ENCODE results near the gene ZBTB21.
A peak's percentile ranks its signal among the peaks of the same experiment; 100 is the strongest.
"Not testable (repeated sequence)": the region's sequence is repeated elsewhere in the genome, so short reads cannot be mapped to it uniquely, and the experiment has no call there.

The ZBTB21 gene

DNA sequence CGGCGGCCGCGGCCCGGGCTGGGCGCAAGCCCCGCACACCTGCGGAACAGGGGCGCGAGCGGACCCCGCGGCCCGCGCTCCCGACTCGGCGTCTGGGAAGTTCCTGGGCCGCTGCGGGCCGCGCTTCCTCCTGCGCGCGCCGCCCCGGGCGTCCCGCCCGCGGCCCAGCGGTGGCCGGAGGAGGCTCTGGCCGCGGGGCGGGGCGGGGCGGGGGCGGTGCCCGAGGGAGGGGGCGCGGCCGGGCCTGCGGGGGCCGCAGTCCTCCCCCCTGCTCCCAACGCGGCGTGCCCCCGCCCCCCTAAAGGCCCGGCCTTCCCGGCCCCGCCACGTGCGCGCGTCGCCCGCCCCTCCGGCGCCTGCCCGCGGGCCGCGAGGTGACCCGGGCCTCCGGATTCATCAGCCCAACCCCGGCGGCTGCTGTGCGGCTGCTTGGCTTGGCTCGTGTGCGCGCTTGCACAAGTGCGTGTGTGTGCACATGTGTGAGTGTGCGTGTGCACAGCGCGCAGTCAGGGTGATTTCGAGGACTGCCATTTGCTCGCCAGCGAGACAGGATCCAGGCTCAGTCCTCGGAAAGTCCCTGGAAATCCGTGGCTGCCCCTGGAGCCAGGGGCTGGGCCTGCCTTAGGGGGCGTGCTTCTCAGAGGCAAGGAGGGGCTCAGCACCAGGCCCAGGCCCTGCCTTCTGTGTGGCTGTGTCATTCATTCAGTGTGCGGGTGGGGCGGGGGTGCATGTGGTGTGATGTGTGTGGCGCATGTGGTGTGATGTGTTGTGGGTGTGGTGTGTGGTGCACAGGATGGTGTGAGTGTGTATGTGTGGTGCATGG, 56.1 kb downstream of the ZBTB21 start, which contains the start of gene C2CD2:
C2CD2 (minus strand) TSS at position 188 of the 823 bp plus-strand sequence. CDS start 370 bp downstream, outside the sequence.
- Histone ChIP-seq H3K4me1 (peaks cover 0 to 63% (median 50%) of the 10 kb centered on the region in 4 donors), H3K9me3 (no peaks in the 10 kb centered on the region), H3K36me3 (no peaks in the 10 kb centered on the region), H3K27ac (peak within 1 kb of the TSS; percentile 88 to 91), H3K4me3 (peak within 1 kb of the TSS; percentile 94 to 96), H3K27me3 (no peaks in the 10 kb centered on the region)
- intact Hi-C loops (cut with DNase I; ENCODE audit: low total_unique reads), result no loop called here
- DNase-seq, result peak; percentile 51 to 88
- TF ChIP-seq, protein P1, sequence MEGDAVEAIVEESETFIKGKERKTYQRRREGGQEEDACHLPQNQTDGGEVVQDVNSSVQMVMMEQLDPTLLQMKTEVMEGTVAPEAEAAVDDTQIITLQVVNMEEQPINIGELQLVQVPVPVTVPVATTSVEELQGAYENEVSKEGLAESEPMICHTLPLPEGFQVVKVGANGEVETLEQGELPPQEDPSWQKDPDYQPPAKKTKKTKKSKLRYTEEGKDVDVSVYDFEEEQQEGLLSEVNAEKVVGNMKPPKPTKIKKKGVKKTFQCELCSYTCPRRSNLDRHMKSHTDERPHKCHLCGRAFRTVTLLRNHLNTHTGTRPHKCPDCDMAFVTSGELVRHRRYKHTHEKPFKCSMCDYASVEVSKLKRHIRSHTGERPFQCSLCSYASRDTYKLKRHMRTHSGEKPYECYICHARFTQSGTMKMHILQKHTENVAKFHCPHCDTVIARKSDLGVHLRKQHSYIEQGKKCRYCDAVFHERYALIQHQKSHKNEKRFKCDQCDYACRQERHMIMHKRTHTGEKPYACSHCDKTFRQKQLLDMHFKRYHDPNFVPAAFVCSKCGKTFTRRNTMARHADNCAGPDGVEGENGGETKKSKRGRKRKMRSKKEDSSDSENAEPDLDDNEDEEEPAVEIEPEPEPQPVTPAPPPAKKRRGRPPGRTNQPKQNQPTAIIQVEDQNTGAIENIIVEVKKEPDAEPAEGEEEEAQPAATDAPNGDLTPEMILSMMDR (IDR thresholded peaks at IDR 0.05), result no peak

DNA sequence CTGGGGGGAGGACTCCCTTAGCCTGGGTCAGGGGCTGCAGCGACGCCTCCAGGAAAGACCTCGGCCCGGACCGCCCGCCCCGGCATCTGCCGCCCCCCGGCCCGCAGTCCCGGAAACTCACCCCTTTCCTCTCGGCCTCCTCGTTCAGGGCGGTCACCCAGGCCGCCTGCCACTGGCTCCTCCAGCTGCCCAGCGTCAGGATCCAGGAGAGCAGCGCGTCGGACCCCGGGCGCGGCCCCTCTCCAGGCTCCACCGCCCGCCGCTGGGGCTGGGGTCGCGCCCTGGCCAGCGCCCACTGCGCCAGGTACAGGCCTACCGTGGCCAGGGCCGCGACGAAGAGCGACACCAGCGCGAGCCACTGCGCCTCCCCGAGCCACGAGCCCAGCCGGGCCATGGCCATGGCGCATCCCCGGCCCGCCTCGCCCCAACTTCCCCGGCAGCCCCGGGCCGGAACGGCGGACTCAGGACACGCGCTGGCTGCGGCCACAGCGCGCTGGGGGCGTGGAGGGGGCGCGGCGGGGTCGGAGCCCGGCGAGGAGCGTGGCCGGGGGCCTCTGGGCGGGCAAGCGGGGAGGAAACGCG, 56.8 kb downstream of the ZBTB21 start:
- Histone ChIP-seq H3K36me3 (no peaks in the 10 kb centered on the region), H3K27me3 (no peaks in the 10 kb centered on the region), H3K4me3 (peak overlapping the region; percentile 94 to 96), H3K27ac (peak overlapping the region; percentile 88 to 91), H3K9me3 (no peaks in the 10 kb centered on the region), H3K4me1 (peaks cover 2 to 63% (median 48%) of the 10 kb centered on the region in 4 donors)
- intact Hi-C loops (cut with DNase I; ENCODE audit: low total_unique reads), result no loop called here
- TF ChIP-seq, protein P1 (IDR thresholded peaks at IDR 0.05), result no peak
- no peak for DNase-seq

DNA sequence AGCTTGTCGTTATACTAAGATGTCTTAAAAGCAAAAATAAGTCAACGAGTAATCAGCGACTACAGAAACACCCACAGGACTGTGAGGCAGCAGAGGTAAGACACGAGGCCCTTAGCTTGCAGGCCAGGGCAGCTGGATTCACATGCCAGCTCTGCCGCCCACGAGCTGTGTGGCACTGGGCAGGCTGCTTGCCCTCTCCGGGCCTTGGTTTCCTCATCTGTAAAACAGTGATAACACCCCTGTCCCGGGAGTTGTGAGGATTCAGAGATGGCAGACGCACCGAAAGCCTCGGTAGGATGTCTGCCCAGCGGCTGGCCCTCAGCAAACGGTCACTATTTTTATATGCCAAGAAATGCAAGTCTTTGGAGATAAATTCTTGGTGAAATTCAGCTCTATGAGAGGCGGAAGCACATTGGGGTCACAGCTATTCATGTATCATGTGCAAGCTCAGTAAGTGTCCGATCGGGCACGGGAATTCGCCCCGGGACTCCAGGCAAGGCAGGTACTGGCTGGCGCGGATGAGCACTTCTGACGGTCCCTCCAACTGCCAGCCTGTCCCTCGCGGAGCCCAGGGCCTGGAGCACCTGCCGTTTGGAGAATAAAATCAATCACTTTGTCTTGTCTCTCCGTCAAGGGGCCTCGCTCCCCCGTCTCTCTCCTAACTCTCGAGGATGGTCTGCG, 57.5 kb downstream of the ZBTB21 start:
- H3K4me1 ChIP-seq, result peaks cover 5 to 63% (median 46%) of the 10 kb centered on the region in 4 donors
- peak overlapping the region; percentile 94 to 96 for H3K4me3 ChIP-seq
- TF ChIP-seq, protein P1 (IDR thresholded peaks at IDR 0.05), result no peak
- H3K27me3 ChIP-seq, result no peaks in the 10 kb centered on the region
- no peaks in the 10 kb centered on the region for H3K9me3 ChIP-seq
- intact Hi-C loops (cut with DNase I; ENCODE audit: low total_unique reads), result no loop called here
- H3K36me3 ChIP-seq, result no peaks in the 10 kb centered on the region
- no peak for DNase-seq
- peak overlapping the region; percentile 88 to 91 for H3K27ac ChIP-seq

DNA sequence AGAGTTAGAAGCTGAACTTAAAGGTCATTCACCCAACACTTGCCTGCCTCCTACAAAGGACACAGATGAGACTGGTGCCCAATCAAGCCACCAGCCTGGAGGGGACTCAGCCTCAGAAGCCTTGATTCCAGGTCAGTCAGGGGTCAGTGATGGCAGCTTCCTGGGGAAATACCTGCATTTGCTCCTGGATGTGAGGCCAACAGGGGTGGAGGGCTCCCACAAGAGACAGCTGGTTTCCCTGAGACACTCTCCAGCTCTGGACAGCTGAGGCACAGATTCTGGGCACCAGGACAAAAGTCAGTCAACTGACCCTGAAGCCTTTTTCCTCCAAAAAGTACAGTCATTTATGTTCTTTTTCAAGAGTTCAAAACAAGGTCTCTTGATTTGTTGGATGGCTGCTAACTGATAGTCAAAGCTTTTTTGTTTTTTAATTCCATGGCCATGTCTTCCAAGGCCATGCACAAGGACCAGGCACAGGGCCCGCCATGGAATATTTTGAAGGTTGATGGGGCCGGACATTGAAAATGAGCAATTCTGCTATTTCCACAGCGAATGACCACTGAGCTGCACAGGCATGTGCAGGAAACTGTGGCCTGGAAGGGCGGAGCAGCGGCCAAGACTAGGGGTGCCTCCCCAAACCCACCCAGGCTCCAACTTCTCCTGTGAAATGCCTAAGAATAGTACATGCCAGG, 58.1 kb downstream of the ZBTB21 start:
- Histone ChIP-seq H3K27ac (peak overlapping the region; percentile 88 to 91), H3K9me3 (no peaks in the 10 kb centered on the region), H3K27me3 (no peaks in the 10 kb centered on the region), H3K4me3 (peak overlapping the region; percentile 94 to 96), H3K36me3 (no peaks in the 10 kb centered on the region), H3K4me1 (peaks cover 5 to 59% (median 45%) of the 10 kb centered on the region in 4 donors)
- DNase-seq, result no peak
- TF ChIP-seq, protein P1 (IDR thresholded peaks at IDR 0.05), result no peak
- intact Hi-C loops (cut with DNase I; ENCODE audit: low total_unique reads), result no loop called here

DNA sequence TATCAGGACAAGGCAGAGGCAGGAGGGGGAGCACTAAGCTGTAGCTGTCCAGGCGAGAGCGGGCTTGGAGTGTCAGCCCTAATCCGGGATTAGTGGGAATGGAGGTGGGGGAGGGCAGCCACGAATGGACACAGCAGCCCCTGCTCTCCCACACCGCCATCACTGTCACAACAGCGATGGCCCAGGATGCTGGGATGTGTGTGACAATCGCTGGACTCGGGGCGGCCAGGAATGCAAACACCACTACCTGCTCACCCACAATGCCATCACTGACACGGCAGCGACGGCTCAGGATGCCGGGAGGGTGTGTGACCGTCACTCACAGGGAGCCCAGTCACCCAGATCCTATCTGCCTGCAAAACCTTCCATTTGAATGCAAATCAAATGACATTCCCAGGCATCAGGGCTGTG, 59.2 kb downstream of the ZBTB21 start:
- TF ChIP-seq, protein P1 (IDR thresholded peaks at IDR 0.05), result no peak
- Histone ChIP-seq H3K4me1 (peaks cover 5 to 62% (median 44%) of the 10 kb centered on the region in 4 donors), H3K4me3 (no peak overlapping the region), H3K27me3 (no peaks in the 10 kb centered on the region), H3K9me3 (no peaks in the 10 kb centered on the region), H3K36me3 (no peaks in the 10 kb centered on the region), H3K27ac (peak overlapping the region in 1 of 2 donors; percentile 88)
- no peak for DNase-seq
- intact Hi-C loops (cut with DNase I; ENCODE audit: low total_unique reads), result no loop called here

DNA sequence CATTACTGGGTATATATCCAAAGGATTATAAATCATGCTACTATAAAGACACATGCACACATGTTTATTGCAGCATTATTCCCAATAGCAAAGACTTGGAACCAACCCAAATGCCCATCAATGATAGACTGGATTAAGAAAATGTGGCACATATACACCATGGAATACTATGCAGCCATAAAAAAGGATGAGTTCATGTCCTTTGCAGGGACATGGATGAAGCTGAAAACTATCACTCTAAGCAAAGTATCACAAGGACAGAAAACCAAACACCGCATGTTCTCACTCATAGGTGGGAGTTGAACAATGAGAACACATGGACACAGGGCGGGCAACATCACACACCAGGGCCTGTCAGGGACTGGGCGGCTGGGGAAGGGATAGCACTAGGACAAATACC, 60.5 kb downstream of the ZBTB21 start:
- H3K36me3 ChIP-seq; H3K4me3 ChIP-seq; H3K9me3 ChIP-seq; intact Hi-C loops (cut with DNase I; ENCODE audit: low total_unique reads); H3K27ac ChIP-seq; DNase-seq; H3K27me3 ChIP-seq: not testable (repeated sequence)
- H3K4me1 ChIP-seq, result peaks cover 5 to 63% (median 44%) of the 10 kb centered on the region in 4 donors
